ENCODE data around the gene SPG7.
"Not testable (repeated sequence)": the region's sequence is repeated elsewhere in the genome, so short reads cannot be mapped to it uniquely, and the experiment has no call there.

SPG7 gene

GRCh38 chr16:89565506-89566372 lies 57.5 kb downstream of the SPG7 start:
- peak overlapping the region in 1 of 2 donors; percentile 27 for H3K4me3 ChIP-seq (replicated peaks in 1 of 2; ENCODE audit: low read depth in 2 of 2, low read length in 2 of 2)
- DNase-seq (ENCODE audit: low read depth in 2 of 2): peak; percentile 46 to 53

GRCh38 chr16:89567656-89568594 lies 59.7 kb downstream of the SPG7 start:
- H3K4me3 ChIP-seq (replicated peaks in 1 of 2; ENCODE audit: low read depth in 2 of 2, low read length in 2 of 2): no peak overlapping the region
- no peak for TF ChIP-seq CTCF (IDR thresholded peaks at IDR 0.05; ENCODE audit: low read depth, low read length)
- no peak for DNase-seq (ENCODE audit: low read depth in 2 of 2)

More at GRCh38 chr16:89565506-89566372, 57.5 kb downstream of the SPG7 start:
- TF ChIP-seq CTCF (IDR thresholded peaks at IDR 0.05; ENCODE audit: low read depth, low read length): peak; percentile 63

GRCh38 chr16:89569506-89570341 lies 61.5 kb downstream of the SPG7 start:
- no peak for DNase-seq (ENCODE audit: low read depth in 2 of 2)
- no peak for TF ChIP-seq CTCF (IDR thresholded peaks at IDR 0.05; ENCODE audit: low read depth, low read length)
- no peak overlapping the region for H3K4me3 ChIP-seq (replicated peaks in 1 of 2; ENCODE audit: low read depth in 2 of 2, low read length in 2 of 2)

- no peak for DNase-seq (ENCODE audit: low read depth in 2 of 2)
- no peak for TF ChIP-seq CTCF (IDR thresholded peaks at IDR 0.05; ENCODE audit: low read depth, low read length)
- H3K4me3 ChIP-seq (replicated peaks in 1 of 2; ENCODE audit: low read depth in 2 of 2, low read length in 2 of 2): no peak overlapping the region
Observed at GRCh38 chr16:89570342-89570923, 62.2 kb downstream of the SPG7 start.

- not testable (repeated sequence) for H3K4me3 ChIP-seq (replicated peaks in 1 of 2; ENCODE audit: low read depth in 2 of 2, low read length in 2 of 2); DNase-seq (ENCODE audit: low read depth in 2 of 2)
Observed at GRCh38 chr16:89570983-89571598, 62.9 kb downstream of the SPG7 start.

- TF ChIP-seq CTCF (IDR thresholded peaks at IDR 0.05; ENCODE audit: low read depth, low read length): no peak
- H3K4me3 ChIP-seq (replicated peaks in 1 of 2; ENCODE audit: low read depth in 2 of 2, low read length in 2 of 2): no peak overlapping the region
- DNase-seq (ENCODE audit: low read depth in 2 of 2): no peak
Observed at GRCh38 chr16:89571636-89572035, 63.4 kb downstream of the SPG7 start.

Data from cardiac fibroblast (primary cell).